Lower lobe of right lung (tissue), 2 donors: ENCODE results near the gene CPT1A. TPM values are rescaled to one million over a fixed set of nuclear protein-coding genes. Genes with fewer than 3 reads are reported as not detected.
"Not testable (repeated sequence)": the region's sequence is repeated elsewhere in the genome, so short reads cannot be mapped to it uniquely, and the experiment has no call there.

Experiments used
- ATAC-seq, 2 donors: fragments of 200-7000 bp; cut with Tn5 transposase; one replicate each; pipeline ENCODE4 v1.9.1; 2020 to 2022; ENCODE audit warnings: mild to moderate bottlenecking in 2 of 2, moderate library complexity in 2 of 2
- DNase-seq: peaks from one replicate; pipeline ENCODE4 v3.0.0-alpha.2; 2020
- H3K27ac ChIP-seq: fragments of 200-600 bp; one replicate; pipeline ENCODE4 v1.8.0; 2022
- H3K27me3 ChIP-seq: fragments of 200-600 bp; one replicate; pipeline ENCODE4 v1.8.0; 2022; ENCODE audit warnings: low read depth
- H3K36me3 ChIP-seq: fragments of 200-600 bp; one replicate; pipeline ENCODE4 v1.8.0; 2022; ENCODE audit warnings: mild to moderate bottlenecking
- H3K4me1 ChIP-seq: fragments of 200-600 bp; one replicate; pipeline ENCODE4 v1.8.0; 2022
- H3K4me3 ChIP-seq: fragments of 200-600 bp; one replicate; pipeline ENCODE4 v1.8.0; 2022; ENCODE audit warnings: mild to moderate bottlenecking
- H3K9me3 ChIP-seq: fragments of 200-600 bp; one replicate; pipeline ENCODE4 v1.8.0; 2022
- intact Hi-C: fragments of 100-400 bp; cut with DNase I; formaldehyde crosslinking; loops from one replicate; pipeline ENCODE4 v1.11.0; 2022
- long read RNA-seq: library from polyadenylated mRNA; unstranded; transcript quantifications from one replicate; pipeline ENCODE4 v2.0.0, GENCODE V29; 2021
- total RNA-seq: library from RNA; stranded (reverse); fragmentation: NEBNext Ultra II Directional; extraction: Animal tissue kit (Norgen Biotek cat#: 25700); gene quantifications from one replicate; pipeline ENCODE4 v1.2.1, GENCODE V29; 2021
- TF ChIP-seq, protein P1 (sequence below): fragments of 200-600 bp; IDR thresholded peaks from one replicate; pipeline ENCODE4 v1.8.0; 2022; ENCODE audit warnings: antibody characterized with exemption, mild to moderate bottlenecking
- donor health status: DM: no; HTN: yes; CAD: no; lungs with severe emphysema.

Gene CPT1A
- 88.4 TPM for total RNA-seq
- long read RNA-seq, full-length matches to known transcripts = 8 of 22 reads
- long read RNA-seq, partial matches to known transcripts = 3 of 22 reads
- long read RNA-seq, other reads (novel, unspliced or antisense) = 11 of 22 reads

- Histone ChIP-seq H3K36me3 (no peaks in the 10 kb centered on the region), H3K27ac (peak within 1 kb of the TSS; percentile 95), H3K27me3 (no peaks in the 10 kb centered on the region), H3K4me1 (peaks cover 59% of the 10 kb centered on the region), H3K9me3 (no peaks in the 10 kb centered on the region), H3K4me3 (peak within 1 kb of the TSS; percentile 97)
- ATAC-seq (peak; percentile 60 to 66), DNase-seq (peak; percentile 86)
- TF ChIP-seq, protein P1, sequence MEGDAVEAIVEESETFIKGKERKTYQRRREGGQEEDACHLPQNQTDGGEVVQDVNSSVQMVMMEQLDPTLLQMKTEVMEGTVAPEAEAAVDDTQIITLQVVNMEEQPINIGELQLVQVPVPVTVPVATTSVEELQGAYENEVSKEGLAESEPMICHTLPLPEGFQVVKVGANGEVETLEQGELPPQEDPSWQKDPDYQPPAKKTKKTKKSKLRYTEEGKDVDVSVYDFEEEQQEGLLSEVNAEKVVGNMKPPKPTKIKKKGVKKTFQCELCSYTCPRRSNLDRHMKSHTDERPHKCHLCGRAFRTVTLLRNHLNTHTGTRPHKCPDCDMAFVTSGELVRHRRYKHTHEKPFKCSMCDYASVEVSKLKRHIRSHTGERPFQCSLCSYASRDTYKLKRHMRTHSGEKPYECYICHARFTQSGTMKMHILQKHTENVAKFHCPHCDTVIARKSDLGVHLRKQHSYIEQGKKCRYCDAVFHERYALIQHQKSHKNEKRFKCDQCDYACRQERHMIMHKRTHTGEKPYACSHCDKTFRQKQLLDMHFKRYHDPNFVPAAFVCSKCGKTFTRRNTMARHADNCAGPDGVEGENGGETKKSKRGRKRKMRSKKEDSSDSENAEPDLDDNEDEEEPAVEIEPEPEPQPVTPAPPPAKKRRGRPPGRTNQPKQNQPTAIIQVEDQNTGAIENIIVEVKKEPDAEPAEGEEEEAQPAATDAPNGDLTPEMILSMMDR = no peak
- intact Hi-C loops = no loop called here
These were observed at the start of gene CPT1A for GRCh38 chr11:68841718-68842426. Gene CPT1A (minus strand): TSS chr11:68841916. CDS start chr11:68815474, 26,442 bp downstream.

DNA sequence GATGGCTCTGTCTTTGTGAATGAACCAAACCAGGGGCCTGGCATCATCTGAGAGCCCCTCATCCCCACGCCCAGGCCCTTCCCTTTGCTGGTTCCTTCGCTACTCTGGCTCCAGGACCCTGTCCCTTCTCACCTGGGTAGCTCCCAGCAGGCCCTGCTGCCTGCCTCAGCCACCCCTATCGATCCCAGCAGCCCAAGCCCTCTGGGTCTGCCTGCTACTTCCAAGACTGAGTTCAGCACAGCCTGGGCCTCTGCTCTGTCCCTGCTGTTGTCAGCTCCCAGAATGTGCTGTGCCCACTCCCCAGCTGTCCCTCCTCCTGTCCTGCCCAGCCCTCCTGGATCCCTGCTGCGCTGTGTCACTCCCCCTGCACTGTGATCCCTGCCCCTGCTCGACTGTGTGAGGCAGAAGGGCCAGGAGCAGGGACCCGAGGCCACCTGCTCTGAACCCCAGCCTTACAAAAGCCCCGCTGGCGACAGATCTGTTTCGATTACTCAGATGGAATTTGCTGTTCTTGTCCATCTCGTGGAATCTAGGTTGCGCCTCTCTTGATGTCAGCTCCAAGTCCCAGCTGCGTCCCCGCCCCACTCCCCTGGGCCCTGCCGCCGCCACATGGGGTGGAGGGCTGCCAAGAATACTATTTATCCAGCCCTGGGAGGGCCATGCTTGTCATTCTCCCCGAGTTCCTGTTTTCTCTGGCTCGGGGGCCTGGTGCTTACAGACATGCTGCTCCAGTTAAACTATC is 48.9 kb upstream of the CPT1A start:
- ATAC-seq = peak; percentile 61 to 68
- intact Hi-C loops = no loop called here
- peak overlapping the region; percentile 56 for H3K27ac ChIP-seq
- DNase-seq = peak; percentile 52
- H3K27me3 ChIP-seq = no peaks in the 10 kb centered on the region
- H3K4me1 ChIP-seq = peaks cover 15% of the 10 kb centered on the region
- H3K4me3 ChIP-seq = no peak overlapping the region
- peaks cover 51% of the 10 kb centered on the region for H3K36me3 ChIP-seq
- TF ChIP-seq, protein P1 = no peak
- no peaks in the 10 kb centered on the region for H3K9me3 ChIP-seq

DNA sequence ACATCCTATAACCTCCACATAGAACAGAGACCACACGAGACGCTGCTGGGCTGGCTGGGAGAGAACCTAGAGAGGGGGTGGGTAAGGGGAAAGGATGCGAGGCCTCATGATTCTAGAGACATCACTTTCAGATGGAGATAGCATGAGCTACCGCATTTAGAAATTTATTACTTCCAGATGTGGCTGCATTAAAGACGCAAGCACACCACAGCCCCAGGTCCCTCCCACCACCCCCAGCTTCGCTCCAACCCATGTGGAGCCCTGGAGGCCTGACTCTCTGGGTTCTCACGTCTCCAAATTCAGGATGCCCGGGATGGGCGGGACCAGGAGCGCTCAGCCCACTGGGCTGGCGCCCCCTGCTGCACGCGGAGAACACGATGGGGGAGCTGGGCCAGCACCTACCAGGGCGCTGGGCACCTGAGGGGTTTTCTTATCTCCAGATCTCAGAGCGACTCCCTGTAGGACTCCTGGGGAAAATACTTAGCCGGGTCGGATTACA is 48.3 kb upstream of the CPT1A start:
- no peaks in the 10 kb centered on the region for H3K9me3 ChIP-seq
- no peaks in the 10 kb centered on the region for H3K27me3 ChIP-seq
- peaks cover 15% of the 10 kb centered on the region for H3K4me1 ChIP-seq
- H3K36me3 ChIP-seq = peaks cover 44% of the 10 kb centered on the region
- TF ChIP-seq, protein P1 = peak; percentile 25
- DNase-seq = no peak
- intact Hi-C loops = no loop called here
- peak overlapping the region; percentile 56 for H3K27ac ChIP-seq
- ATAC-seq = peak; percentile 48 to 67
- no peak overlapping the region for H3K4me3 ChIP-seq

DNA sequence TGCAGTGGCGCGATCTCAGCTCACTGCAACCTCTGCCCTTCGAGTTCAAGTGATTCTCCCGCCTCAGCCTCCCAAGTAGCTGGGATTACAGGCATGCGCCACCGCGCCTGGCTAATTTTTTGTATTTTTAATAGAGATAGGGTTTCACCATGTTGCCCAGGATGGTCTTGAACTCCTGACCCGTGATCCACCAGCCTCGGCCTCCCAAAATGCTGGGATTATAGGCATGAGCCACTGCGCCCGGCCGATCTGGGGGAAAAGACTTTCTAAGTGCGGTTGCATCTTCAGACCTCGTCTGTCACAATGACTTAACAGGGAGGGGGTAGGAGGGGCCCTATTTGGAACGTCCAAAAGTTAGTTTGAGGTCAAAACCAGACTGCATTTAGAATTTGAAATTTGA is 43.1 kb upstream of the CPT1A start:
- H3K27me3 ChIP-seq, H3K36me3 ChIP-seq, H3K4me1 ChIP-seq, H3K9me3 ChIP-seq, H3K27ac ChIP-seq, ATAC-seq, H3K4me3 ChIP-seq, DNase-seq, intact Hi-C loops: not testable (repeated sequence)

DNA sequence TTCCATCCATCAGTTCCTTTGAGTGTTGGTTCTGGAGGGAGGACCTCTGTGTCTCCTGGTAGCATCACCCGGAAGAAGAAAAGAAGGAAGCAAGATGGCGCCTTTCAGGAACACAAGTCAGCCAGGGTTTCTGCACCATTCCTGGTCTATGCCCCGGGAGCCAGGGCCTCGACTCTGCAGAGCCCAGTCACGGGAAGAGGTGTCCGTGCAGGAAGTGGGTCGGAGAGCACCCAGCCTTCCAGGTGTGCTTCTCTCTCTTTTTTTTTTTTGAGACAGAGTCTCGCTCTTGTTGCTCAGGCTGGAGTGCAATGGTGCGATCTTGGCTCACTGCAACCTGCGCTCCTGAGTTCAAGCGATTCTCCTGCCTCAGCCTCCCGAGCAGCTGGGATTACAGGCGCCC is 40.7 kb upstream of the CPT1A start:
- no peaks in the 10 kb centered on the region for H3K27me3 ChIP-seq
- DNase-seq (no peak), ATAC-seq (no peak)
- intact Hi-C loops = no loop called here
- TF ChIP-seq, protein P1 = no peak
- no peaks in the 10 kb centered on the region for H3K36me3 ChIP-seq
- no peaks in the 10 kb centered on the region for H3K4me1 ChIP-seq
- H3K27ac ChIP-seq = no peak overlapping the region
- no peak overlapping the region for H3K4me3 ChIP-seq
- H3K9me3 ChIP-seq = no peaks in the 10 kb centered on the region
